Activated CD8-positive, alpha-beta memory T cell treated with anti-CD3 and anti-CD28 coated beads, Interleukin-2, amount 50 U/mL, for 24 hours (primary cell): ENCODE results near the gene SPATA16.
"Not testable (repeated sequence)": the region's sequence is repeated elsewhere in the genome, so short reads cannot be mapped to it uniquely, and the experiment has no call there.

Experiments
- DNase-seq: peaks from one replicate; pipeline ENCODE4 v3.0.0-alpha.2; 2020; ENCODE audit errors: extremely low read depth

SPATA16 gene, protein sequence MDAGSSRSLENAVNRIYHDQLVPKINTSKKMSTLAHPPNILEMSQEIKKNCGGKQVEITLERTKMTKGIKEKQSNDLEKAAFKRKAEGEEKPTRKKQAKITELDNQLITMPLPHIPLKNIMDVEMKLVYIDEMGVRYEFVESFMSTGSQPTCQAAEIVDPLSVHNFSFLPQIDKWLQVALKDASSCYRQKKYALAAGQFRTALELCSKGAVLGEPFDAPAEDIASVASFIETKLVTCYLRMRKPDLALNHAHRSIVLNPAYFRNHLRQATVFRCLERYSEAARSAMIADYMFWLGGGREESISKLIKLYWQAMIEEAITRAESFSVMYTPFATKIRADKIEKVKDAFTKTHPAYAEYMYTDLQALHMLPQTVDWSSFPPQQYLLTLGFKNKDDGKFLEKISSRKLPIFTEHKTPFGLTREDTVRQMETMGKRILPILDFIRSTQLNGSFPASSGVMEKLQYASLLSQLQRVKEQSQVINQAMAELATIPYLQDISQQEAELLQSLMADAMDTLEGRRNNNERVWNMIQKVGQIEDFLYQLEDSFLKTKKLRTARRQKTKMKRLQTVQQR

DNA sequence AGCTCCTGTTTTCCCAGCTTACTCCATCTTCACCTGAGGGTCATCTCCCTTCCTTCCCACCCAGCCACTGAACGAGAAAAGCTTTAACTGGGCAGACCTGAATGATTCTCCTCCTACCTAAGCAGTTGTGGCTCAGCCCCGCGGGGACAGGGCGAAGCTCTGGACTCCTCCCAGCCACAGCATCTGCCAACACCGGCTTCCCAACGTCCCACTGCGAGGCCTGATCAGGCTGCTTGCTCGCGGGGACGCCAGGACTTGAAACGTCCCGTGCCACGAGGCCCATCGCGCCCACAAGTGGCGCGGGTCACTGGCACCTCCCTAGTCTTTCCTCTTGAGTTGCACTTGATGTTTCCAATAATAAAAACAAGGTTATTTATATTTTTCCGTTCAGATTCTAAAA, at the start of gene SPATA16:
TSS of gene SPATA16 (minus strand) at position 250 of the 400 bp plus-strand sequence. CDS start 23,504 bp downstream, outside the sequence.
- no peak for DNase-seq

DNA sequence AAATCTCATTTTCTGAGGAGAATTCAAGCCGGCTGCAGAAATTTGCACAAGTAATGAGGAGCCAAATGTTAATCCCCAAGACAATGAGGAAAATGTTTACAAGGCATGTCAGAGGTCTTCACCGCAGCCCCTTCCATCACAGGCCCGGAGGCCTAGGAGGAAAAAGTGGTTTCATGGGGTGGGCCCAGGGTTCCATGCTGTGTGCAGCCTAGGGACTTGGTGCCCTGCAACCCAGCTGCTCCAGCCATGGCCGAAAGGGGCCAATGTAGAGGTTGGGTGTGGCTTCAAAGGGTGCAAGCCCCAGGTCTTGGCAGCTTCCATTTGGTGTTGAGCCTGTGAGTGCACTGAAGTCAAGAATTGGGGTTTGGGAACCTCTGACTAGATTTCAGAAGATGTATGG, 42.0 kb upstream of the SPATA16 start:
- DNase-seq = not testable (repeated sequence)

DNA sequence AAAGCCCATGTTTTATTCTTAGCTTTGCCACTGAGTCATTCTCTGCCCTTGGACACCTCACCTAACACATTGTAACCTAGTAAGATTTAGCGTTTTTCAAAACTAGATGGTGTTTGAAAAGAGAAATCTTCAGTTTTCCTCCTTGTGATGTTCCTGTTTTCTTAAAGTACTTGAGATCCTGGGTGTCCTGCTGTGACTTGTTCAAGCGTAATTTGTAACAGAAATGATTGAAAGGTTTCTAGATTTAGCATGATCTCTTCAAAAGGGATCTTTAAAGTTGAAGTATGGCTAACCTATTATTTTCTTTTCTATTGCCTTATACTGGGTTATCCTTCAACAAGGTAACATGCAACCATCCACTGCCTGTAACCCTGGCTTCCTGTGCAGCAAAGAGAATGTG, 32.6 kb upstream of the SPATA16 start:
- no peak for DNase-seq

DNA sequence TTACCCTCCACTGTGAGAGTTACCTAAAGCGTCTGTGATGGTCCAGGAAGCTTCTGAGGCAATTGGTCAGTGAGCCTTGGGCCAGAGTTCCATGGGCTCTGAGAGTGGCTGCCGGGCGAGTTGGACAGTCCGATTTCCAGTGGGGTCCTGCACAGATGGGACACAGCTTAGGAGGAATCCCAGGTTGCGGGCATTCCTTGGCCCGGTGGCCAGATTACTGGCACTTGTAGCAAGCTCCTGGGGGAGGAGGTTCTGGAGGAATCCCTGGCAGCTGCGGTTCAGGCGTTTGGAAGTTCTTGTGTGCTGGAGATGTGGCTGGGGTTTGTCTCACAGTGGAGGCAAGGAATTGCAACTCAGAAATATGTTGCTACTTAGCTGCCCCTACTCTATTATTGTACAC, 18.1 kb upstream of the SPATA16 start:
- not testable (repeated sequence) for DNase-seq

DNA sequence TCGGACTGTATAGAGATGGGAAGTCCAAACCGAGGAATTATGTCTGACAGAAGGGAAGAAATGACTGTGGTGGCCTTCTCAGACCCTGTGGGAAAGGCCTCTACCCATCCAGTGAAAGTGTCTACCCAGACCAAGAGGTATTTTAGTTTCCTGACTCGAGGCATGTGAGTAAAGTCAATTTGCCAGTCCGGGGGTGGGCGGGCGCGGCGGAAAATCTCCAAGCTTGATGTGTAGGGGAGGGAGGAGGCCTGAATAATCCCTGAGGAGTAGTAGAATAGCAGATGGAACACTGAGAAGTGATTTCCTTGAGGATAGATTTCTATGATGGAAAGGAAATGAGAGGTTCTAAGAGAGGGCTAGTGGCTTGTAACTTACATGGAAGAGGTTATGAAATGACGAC, 15.5 kb upstream of the SPATA16 start:
- not testable (repeated sequence) for DNase-seq

DNA sequence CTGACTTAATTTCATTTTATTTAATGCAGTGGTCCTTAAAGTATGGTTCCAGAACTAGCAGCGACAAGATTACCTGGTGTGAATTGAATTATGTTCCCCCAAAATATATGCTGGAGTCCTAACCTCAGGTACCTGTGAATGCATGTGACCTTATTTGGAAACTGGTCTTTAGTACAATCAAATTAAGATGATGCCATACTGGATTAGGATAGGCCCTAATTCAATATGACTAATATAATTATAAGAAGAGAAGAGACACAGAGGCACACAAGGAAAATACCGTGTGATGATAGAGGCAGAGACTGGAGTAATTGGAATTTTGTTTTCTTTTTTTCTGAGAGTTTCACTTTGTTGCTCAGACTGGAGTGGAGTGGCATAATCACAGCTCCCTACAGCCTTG, 12.6 kb upstream of the SPATA16 start:
- DNase-seq = no peak

GRCh38 chr3:173139420-173139819, 1.6 kb downstream of the SPATA16 start:
- DNase-seq = no peak

- DNase-seq = no peak
These were observed 3.0 kb downstream of the SPATA16 start for GRCh38 chr3:173138026-173138425.

DNA sequence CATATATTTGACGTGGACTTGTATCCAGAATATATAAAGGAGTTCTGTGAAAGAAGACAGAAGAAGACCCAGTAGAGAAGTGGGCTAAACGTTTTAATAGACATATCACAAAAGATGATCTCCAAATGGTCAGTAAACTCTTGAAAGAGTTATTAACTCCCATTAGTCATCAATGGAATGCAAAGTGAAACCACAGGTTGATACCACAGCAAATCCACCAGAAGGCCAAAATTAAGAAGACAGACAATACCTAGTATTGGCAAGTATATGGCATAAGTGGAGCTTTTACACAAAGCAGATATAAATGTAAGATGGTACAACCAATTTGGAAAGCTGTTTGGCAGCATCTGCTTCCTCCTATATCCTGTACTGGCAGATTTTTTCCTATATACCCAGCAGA, 6.0 kb downstream of the SPATA16 start:
- no peak for DNase-seq

GRCh38 chr3:173128633-173129032, 12.4 kb downstream of the SPATA16 start:
- no peak for DNase-seq

DNA sequence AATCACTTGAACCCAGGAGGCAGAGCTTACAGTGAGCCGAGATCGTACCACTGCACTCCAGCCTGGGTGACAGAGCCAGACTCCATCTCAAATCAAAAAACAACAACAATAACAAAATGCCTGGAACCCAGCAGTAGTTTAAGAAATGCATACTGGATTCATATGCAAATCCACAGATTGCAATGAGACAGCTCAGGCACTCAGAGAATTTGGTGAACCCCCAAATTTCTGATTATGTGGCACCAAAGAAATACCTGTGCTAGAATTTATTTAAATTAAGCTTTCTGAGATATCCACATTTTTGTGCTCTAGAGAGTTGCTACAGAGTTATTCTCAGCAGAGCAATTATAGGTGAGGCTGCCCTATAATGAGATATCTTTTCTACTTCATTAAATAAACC, 29.7 kb downstream of the SPATA16 start:
- DNase-seq = no peak

DNA sequence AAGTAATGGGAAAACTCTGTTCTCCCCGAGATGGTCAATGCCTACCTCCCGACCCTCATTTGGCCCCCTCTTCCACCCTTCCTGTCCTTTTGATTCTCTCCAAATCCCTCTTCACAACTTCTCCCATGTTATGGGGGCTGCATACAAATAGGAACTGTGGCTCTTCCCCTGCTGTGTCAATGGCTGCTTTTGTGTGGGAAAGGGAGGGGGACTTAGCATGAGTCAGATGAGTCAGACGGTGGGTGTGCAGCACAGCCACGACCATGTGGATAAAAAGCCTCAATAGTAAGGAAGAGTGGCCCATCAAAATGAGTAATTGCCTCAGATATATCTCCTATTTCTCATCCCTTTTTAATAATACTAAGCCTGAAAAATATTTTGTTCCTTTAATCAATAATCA, 31.9 kb downstream of the SPATA16 start:
- DNase-seq = no peak

DNA sequence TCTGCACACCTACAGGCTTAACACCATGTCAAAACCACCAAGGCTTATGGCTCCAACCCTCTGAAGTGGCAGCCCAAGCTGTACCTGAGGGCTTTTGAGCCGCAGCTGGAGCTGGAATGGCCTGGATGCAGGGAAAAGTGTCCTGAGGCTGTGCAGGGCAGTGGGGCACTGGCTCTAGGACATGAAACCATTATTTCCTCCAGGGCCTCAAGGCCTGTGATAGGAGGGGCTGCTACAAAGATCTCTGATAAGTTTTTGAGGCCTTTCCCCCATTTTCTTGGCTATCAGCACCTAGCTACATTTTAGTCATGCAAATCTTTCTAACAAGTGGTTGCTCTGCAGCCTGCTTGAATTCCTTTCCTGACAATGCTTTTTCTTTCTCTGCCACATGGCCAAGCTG, 37.6 kb downstream of the SPATA16 start:
- no peak for DNase-seq

DNA sequence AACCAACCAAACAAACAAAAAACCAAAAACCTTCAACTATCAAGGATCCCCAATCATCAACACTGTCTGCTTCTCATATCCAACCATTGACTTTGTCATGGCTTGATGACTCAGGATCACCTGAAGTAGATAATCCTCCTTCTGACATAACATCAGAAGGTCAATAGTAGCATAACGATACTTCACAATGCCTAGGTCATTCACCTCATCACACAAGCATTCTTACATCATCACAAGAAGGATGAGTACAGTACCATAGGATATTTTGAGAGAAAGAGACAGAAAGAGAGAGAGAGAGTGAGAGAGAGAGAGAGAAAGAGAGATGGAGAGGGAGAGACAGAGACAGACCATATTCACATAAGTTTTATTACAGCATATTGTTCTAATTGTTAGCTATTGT, 42.1 kb downstream of the SPATA16 start:
- no peak for DNase-seq

GRCh38 chr3:173096994-173097785, 43.8 kb downstream of the SPATA16 start:
- DNase-seq = no peak

DNA sequence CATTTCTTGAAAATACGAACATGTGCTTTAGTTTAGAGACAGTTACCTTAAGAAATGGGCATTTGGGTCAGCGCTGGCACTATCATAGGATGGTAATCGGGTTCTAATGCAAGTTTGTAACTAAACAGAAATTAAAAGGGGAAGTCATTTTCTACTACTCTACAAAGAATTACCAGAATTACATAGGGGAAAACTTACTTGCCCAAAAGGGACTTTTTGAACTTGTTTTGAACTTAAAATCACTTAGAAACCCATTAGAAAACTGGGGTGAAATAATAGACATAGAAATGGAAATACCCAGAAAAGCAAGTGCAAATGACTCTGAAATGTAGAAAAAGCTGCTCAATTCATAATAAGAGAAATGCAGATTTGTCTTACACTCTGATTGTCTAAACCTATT, 44.9 kb downstream of the SPATA16 start:
- DNase-seq = no peak

GRCh38 chr3:173092038-173092437, 49.0 kb downstream of the SPATA16 start:
- DNase-seq = no peak

DNA sequence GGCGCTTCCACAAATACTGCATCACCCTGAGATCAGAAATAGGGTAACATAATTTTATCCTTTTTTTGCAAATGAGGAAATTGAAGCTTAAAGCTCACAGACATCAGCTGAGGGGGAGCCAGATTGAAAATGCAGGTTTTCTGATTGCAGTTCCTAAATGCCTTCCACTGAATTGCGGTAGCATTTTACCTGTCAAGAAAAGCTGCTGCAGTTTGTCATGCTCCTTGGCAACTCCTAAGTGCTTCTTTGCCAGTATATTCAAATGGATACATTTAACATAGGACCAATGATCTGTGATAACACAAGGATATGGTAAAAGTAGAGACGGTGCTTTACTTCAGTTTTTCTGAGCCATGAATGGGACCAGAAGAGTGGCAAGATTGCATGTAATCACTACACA, 50.5 kb downstream of the SPATA16 start:
- DNase-seq = no peak

GRCh38 chr3:173089283-173089682, 51.8 kb downstream of the SPATA16 start:
- DNase-seq = no peak

- no peak for DNase-seq
These were observed 62.5 kb downstream of the SPATA16 start for GRCh38 chr3:173078525-173078924.

DNA sequence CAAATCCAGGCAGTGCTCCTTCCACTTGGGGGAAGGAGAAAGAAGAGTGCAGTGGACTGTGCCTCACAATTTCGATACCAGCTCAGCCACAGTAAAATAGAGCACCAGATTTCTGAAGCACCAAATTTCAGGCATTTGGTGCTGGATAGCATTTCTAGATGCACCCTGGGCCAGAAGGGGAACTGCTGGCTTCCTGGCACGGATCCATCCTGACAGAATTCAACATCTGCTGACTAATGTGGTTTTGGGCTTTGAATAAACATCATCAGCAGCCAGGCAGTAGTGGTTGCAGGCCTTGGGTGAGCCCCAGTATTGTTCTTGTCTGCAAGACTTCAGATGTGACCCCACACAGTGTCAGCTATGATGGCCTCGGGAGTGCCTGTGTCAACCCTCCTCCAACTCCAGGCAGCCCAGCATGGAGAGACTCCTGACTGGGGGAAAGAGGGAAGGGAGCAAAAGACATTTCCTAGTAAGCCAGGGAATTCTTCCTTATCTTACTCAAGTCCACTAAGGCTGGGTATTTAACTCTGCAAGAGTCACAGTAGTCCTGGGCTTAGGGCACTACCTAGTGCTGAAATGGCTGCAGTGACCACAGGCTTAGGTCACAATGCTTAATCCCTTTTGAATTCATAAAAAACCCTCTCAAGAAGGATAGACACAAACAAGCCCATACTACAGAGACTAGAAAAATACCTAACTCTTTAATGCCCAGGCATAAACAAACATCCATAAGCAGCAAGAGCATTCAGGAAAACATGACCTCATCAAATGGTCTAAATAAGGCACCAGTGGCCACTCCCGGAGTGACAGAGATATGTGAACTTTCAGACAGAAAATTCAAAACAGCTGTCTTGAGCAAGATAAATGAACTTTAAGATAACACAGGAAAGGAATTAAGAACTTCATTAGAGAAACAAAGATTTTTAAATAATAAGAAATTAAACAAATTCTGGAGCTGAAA, 74.7 kb downstream of the SPATA16 start:
- no peak for DNase-seq
